ENCODE results near the gene CXorf65.

Gene CXorf65

DNA sequence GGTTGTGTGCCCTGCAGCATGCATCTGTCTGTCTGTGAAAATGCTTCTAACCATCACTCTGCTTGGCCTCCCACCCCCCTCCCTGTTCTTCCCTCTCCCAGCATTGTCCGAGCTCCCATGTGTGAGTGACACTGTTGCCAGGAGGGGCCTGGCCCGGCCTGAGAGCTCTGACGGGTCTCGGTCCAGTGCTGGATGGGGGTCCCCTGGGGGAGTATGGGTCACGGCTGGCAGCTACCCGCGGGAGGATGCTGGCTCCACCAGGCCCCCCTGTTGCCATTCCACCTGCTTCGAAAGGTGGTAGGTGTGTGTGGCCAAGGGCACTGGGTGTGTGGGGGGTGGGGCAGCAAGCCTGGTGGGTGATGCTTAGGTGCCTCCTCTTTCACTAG lies 41.7 kb upstream of the CXorf65 start:
- Histone ChIP-seq H3K4me2 (ENCODE audit: low read length) (no peak overlapping the region), H4K12ac (ENCODE audit: low read depth, low read length) (no peak overlapping the region), H4K91ac (ENCODE audit: low read depth, low read length) (no peak overlapping the region), H2AK5ac (ENCODE audit: low read length) (no peak overlapping the region), H3K79me1 (ENCODE audit: low read length) (no peaks in the 10 kb centered on the region), H3K4me3 (ENCODE audit: low read depth, low read length) (no peak overlapping the region), H3K27me3 (ENCODE audit: insufficient read depth, low read length) (no peaks in the 10 kb centered on the region), H2BK5ac (ENCODE audit: low read depth, low read length, poor library complexity) (no peak overlapping the region), H2BK120ac (ENCODE audit: insufficient read depth, low read length, poor library complexity) (no peak overlapping the region), H3K18ac (ENCODE audit: low read length) (no peak overlapping the region), H3K79me2 (ENCODE audit: control insufficient read depth, insufficient read depth, low read length, poor library complexity) (no peaks in the 10 kb centered on the region), H4K8ac (ENCODE audit: low read depth, low read length) (no peak overlapping the region), H3K23ac (ENCODE audit: low read length) (no peak overlapping the region), H3K9ac (ENCODE audit: low read length) (no peak overlapping the region), H3K4me1 (ENCODE audit: control insufficient read depth in 1 of 2, insufficient read depth in 2 of 2, low read length in 2 of 2) (peaks cover 6 to 10% of the 10 kb centered on the region in 2 experiments), H3K27ac (ENCODE audit: low read depth, low read length) (no peak overlapping the region), H3K36me3 (ENCODE audit: control insufficient read depth in 1 of 2, insufficient read depth in 2 of 2, low read length in 2 of 2) (peaks cover 0 to 3% of the 10 kb centered on the region in 2 experiments), H2AFZ (ENCODE audit: insufficient read depth, low read length, poor library complexity) (no peak overlapping the region), H3K9me3 (ENCODE audit: insufficient read depth, low read depth, low read length) (no peaks in the 10 kb centered on the region), H3K4ac (ENCODE audit: low read depth, low read length) (no peak overlapping the region), H2BK12ac (ENCODE audit: low read length) (no peak overlapping the region), H3K14ac (ENCODE audit: low read length) (no peak overlapping the region)
- DNase-seq, result no peak
- no CpG with 5 or more reads among the region's 8 CpGs for WGBS (ENCODE audit: extremely low coverage, insufficient coverage, insufficient read length)

DNA sequence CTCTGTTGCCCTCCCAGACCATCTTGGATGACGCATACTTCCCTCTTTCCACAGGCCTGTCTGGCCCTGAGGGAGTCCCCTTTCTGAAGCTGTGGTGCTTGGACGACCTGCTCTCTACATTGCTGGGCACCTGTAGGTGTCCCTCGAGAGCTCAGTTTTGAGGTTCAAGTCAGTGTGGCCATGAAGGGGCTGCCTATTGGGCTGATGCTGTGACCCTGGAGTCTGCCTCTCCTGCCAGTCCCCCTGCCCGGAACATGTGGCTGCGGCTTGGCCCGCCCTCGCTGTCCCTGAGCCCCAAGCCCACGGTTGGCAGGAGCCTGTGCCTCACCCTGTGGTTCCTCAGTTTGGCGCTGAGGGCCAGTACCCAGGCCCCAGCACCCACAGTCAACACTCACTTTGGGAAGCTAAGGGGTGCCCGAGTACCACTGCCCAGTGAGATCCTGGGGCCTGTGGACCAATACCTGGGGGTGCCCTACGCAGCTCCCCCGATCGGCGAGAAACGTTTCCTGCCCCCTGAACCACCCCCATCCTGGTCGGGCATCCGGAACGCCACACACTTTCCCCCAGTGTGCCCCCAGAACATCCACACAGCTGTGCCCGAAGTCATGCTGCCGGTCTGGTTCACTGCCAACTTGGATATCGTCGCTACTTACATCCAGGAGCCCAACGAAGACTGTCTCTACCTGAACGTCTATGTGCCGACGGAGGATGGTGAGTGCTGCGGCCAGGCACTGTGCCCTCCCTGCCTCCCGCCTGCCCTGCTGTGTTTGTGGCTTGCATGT lies 41.1 kb upstream of the CXorf65 start:
- H3K9ac ChIP-seq (ENCODE audit: low read length), result no peak overlapping the region
- no peak overlapping the region for H3K18ac ChIP-seq (ENCODE audit: low read length)
- H3K36me3 ChIP-seq (ENCODE audit: control insufficient read depth in 1 of 2, insufficient read depth in 2 of 2, low read length in 2 of 2), result peaks cover 0 to 5% of the 10 kb centered on the region in 2 experiments
- no peak overlapping the region for H3K4me2 ChIP-seq (ENCODE audit: low read length)
- H3K79me2 ChIP-seq (ENCODE audit: control insufficient read depth, insufficient read depth, low read length, poor library complexity), result no peaks in the 10 kb centered on the region
- DNase-seq, result no peak
- no peak overlapping the region for H3K23ac ChIP-seq (ENCODE audit: low read length)
- H4K12ac ChIP-seq (ENCODE audit: low read depth, low read length), result no peak overlapping the region
- no peak overlapping the region for H3K14ac ChIP-seq (ENCODE audit: low read length)
- H3K4me3 ChIP-seq (ENCODE audit: low read depth, low read length), result no peak overlapping the region
- no peak overlapping the region for H2BK12ac ChIP-seq (ENCODE audit: low read length)
- no peaks in the 10 kb centered on the region for H3K9me3 ChIP-seq (ENCODE audit: insufficient read depth, low read depth, low read length)
- H3K79me1 ChIP-seq (ENCODE audit: low read length), result no peaks in the 10 kb centered on the region
- H4K8ac ChIP-seq (ENCODE audit: low read depth, low read length), result no peak overlapping the region
- WGBS (ENCODE audit: extremely low coverage, insufficient coverage, insufficient read length), result no CpG with 5 or more reads among the region's 28 CpGs
- H2AK5ac ChIP-seq (ENCODE audit: low read length), result no peak overlapping the region
- H3K4ac ChIP-seq (ENCODE audit: low read depth, low read length), result no peak overlapping the region
- H3K4me1 ChIP-seq (ENCODE audit: control insufficient read depth in 1 of 2, insufficient read depth in 2 of 2, low read length in 2 of 2), result peaks cover 6 to 10% of the 10 kb centered on the region in 2 experiments
- H3K27me3 ChIP-seq (ENCODE audit: insufficient read depth, low read length), result no peaks in the 10 kb centered on the region
- no peak overlapping the region for H2BK5ac ChIP-seq (ENCODE audit: low read depth, low read length, poor library complexity)
- no peak overlapping the region for H4K91ac ChIP-seq (ENCODE audit: low read depth, low read length)
- H3K27ac ChIP-seq (ENCODE audit: low read depth, low read length), result no peak overlapping the region
- H2BK120ac ChIP-seq (ENCODE audit: insufficient read depth, low read length, poor library complexity), result no peak overlapping the region
- no peak overlapping the region for H2AFZ ChIP-seq (ENCODE audit: insufficient read depth, low read length, poor library complexity)

DNA sequence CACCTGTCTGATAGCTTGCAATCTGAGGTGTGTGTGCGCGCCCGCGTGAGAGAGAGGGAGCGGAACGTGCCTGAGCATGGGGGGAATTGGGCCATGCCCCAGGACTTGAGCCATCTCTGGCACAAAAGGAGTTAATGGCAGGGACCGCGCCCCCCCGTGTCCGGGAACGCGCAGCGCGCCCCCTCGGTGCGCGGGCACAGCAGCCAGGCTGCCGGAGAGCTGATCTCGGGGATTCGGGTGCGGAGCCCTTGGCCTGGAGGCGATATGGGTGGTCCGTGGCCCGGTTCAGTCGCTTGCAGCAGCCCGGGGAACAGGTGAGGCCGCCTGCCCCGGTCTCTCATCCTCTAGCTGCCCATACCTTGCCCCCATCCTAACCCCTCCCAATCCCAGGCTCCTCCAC lies 38.1 kb upstream of the CXorf65 start, which contains the start of gene NLGN3:
TSS of gene NLGN3 (plus strand) at position 191 of the 400 bp plus-strand sequence. CDS start 2,909 bp downstream, outside the sequence.
- Histone ChIP-seq H3K18ac (ENCODE audit: low read length) (no peak within 1 kb of the TSS), H4K12ac (ENCODE audit: low read depth, low read length) (no peak within 1 kb of the TSS), H3K27me3 (ENCODE audit: insufficient read depth, low read length) (no peaks in the 10 kb centered on the region), H3K9ac (ENCODE audit: low read length) (no peak within 1 kb of the TSS), H2AFZ (ENCODE audit: insufficient read depth, low read length, poor library complexity) (no peak within 1 kb of the TSS), H2BK12ac (ENCODE audit: low read length) (no peak within 1 kb of the TSS), H3K79me2 (ENCODE audit: control insufficient read depth, insufficient read depth, low read length, poor library complexity) (no peaks in the 10 kb centered on the region), H4K8ac (ENCODE audit: low read depth, low read length) (no peak within 1 kb of the TSS), H2BK5ac (ENCODE audit: low read depth, low read length, poor library complexity) (no peak within 1 kb of the TSS), H2AK5ac (ENCODE audit: low read length) (no peak within 1 kb of the TSS), H3K36me3 (ENCODE audit: control insufficient read depth in 1 of 2, insufficient read depth in 2 of 2, low read length in 2 of 2) (peaks cover 17 to 22% of the 10 kb centered on the region in 2 experiments), H3K23ac (ENCODE audit: low read length) (no peak within 1 kb of the TSS), H4K91ac (ENCODE audit: low read depth, low read length) (no peak within 1 kb of the TSS), H2BK120ac (ENCODE audit: insufficient read depth, low read length, poor library complexity) (no peak within 1 kb of the TSS), H3K27ac (ENCODE audit: low read depth, low read length) (no peak within 1 kb of the TSS), H3K4ac (ENCODE audit: low read depth, low read length) (no peak within 1 kb of the TSS), H3K4me1 (ENCODE audit: control insufficient read depth in 1 of 2, insufficient read depth in 2 of 2, low read length in 2 of 2) (peaks cover 6 to 10% of the 10 kb centered on the region in 2 experiments), H3K79me1 (ENCODE audit: low read length) (no peaks in the 10 kb centered on the region), H3K9me3 (ENCODE audit: insufficient read depth, low read depth, low read length) (no peaks in the 10 kb centered on the region), H3K4me3 (ENCODE audit: low read depth, low read length) (no peak within 1 kb of the TSS), H3K14ac (ENCODE audit: low read length) (no peak within 1 kb of the TSS), H3K4me2 (ENCODE audit: low read length) (peak within 1 kb of the TSS; percentile 51)
- no peak for DNase-seq
- WGBS (ENCODE audit: extremely low coverage, insufficient coverage, insufficient read length), result no CpG with 5 or more reads among the region's 28 CpGs

DNA sequence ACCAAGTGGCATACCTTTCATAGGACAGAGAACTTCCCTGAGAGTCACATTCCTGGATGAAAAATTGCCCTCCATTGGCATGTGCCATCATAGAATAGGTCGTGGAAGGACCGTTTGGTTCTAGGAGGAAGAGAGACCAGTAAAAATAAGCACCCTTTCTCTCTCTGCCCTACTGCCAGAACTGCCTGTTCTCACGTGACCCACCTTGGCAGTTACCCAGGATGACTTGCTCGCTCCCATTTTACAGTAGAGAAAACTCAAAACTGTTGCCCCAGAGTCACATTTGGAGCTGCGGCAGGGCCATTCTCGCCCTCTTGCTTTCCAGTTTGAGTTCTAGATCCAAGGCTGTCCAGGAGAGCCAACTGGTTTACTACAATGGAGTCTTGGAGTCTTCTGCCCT lies 37.0 kb upstream of the CXorf65 start:
- H4K8ac ChIP-seq (ENCODE audit: low read depth, low read length), result no peak overlapping the region
- no peak overlapping the region for H2AK5ac ChIP-seq (ENCODE audit: low read length)
- H3K4me3 ChIP-seq (ENCODE audit: low read depth, low read length), result no peak overlapping the region
- peaks cover 20 to 26% of the 10 kb centered on the region in 2 experiments for H3K36me3 ChIP-seq (ENCODE audit: control insufficient read depth in 1 of 2, insufficient read depth in 2 of 2, low read length in 2 of 2)
- no peak overlapping the region for H2AFZ ChIP-seq (ENCODE audit: insufficient read depth, low read length, poor library complexity)
- WGBS (ENCODE audit: extremely low coverage, insufficient coverage, insufficient read length), result no CpG with 5 or more reads among the region's 6 CpGs
- no peak overlapping the region for H2BK120ac ChIP-seq (ENCODE audit: insufficient read depth, low read length, poor library complexity)
- no peaks in the 10 kb centered on the region for H3K79me1 ChIP-seq (ENCODE audit: low read length)
- no peak overlapping the region for H3K18ac ChIP-seq (ENCODE audit: low read length)
- no peak overlapping the region for H4K91ac ChIP-seq (ENCODE audit: low read depth, low read length)
- H3K9ac ChIP-seq (ENCODE audit: low read length), result no peak overlapping the region
- H3K4ac ChIP-seq (ENCODE audit: low read depth, low read length), result no peak overlapping the region
- H3K27me3 ChIP-seq (ENCODE audit: insufficient read depth, low read length), result no peaks in the 10 kb centered on the region
- H3K9me3 ChIP-seq (ENCODE audit: insufficient read depth, low read depth, low read length), result no peaks in the 10 kb centered on the region
- H3K4me1 ChIP-seq (ENCODE audit: control insufficient read depth in 1 of 2, insufficient read depth in 2 of 2, low read length in 2 of 2), result peaks cover 6 to 10% of the 10 kb centered on the region in 2 experiments
- H3K23ac ChIP-seq (ENCODE audit: low read length), result no peak overlapping the region
- no peak overlapping the region for H3K27ac ChIP-seq (ENCODE audit: low read depth, low read length)
- no peak overlapping the region for H4K12ac ChIP-seq (ENCODE audit: low read depth, low read length)
- no peak overlapping the region for H2BK5ac ChIP-seq (ENCODE audit: low read depth, low read length, poor library complexity)
- no peak for DNase-seq
- no peak overlapping the region for H2BK12ac ChIP-seq (ENCODE audit: low read length)
- no peak overlapping the region for H3K4me2 ChIP-seq (ENCODE audit: low read length)
- H3K14ac ChIP-seq (ENCODE audit: low read length), result no peak overlapping the region
- no peaks in the 10 kb centered on the region for H3K79me2 ChIP-seq (ENCODE audit: control insufficient read depth, insufficient read depth, low read length, poor library complexity)
